Urinary bladder (tissue), 4 donors: ENCODE measurements around the gene SUPT4H1. TPM values are rescaled to one million over a fixed set of nuclear protein-coding genes. Genes with fewer than 3 reads are reported as not detected.

Source experiments
- DNase-seq: peaks from one replicate; pipeline ENCODE4 v3.0.0-alpha.2; 2015; ENCODE audit errors: extremely low spot score
- H3K27ac ChIP-seq: one replicate; pipeline ENCODE4 v1.5.1; 2013; ENCODE audit warnings: low read depth, mild to moderate bottlenecking, moderate library complexity
- H3K36me3 ChIP-seq: one replicate; pipeline ENCODE4 v1.6.1; 2013; ENCODE audit warnings: mild to moderate bottlenecking, moderate library complexity; ENCODE audit not compliant: insufficient read depth
- H3K4me1 ChIP-seq: one replicate; pipeline ENCODE4 v1.6.1; 2013; ENCODE audit warnings: mild to moderate bottlenecking, moderate library complexity; ENCODE audit not compliant: insufficient read depth
- H3K4me3 ChIP-seq: one replicate; pipeline ENCODE4 v1.5.1; 2013; ENCODE audit warnings: low read depth, low read length
- WGBS: extraction: QIAGEN DNeasy Blood & Tissue Kit; methylation state at CpG from one replicate; pipeline ENCODE4 v1.1.7; 2013; 5-methylcytosine and 5-hydroxymethylcytosine counted together
- polyA plus RNA-seq: library from polyadenylated mRNA; stranded (reverse); fragments of 200-250 nt; gene quantifications from one replicate; pipeline ENCODE4 v1.2.3, GENCODE V29; 2013
- total RNA-seq: library from RNA; depleted of rRNA; stranded (reverse); fragments of >200 nt; gene quantifications from one replicate; pipeline ENCODE4 v1.2.3, GENCODE V29; 2014
- donor health status: healthy with polysubstance abuse.
- donor health status: healthy.

Gene SUPT4H1
- total and polyA plus RNA-seq, 2 donors, result 41.9 to 98.3 TPM

GRCh38 chr17:58313815-58314705, 37.9 kb downstream of the SUPT4H1 start:
- no peak overlapping the region for H3K4me3 ChIP-seq
- 68% methylated on average over 7 of the region's 7 CpGs for WGBS
- no peak overlapping the region for H3K27ac ChIP-seq
- H3K4me1 ChIP-seq, result no peaks in the 10 kb centered on the region
- DNase-seq, result no peak
- no peaks in the 10 kb centered on the region for H3K36me3 ChIP-seq

- no peak overlapping the region for H3K27ac ChIP-seq
- H3K36me3 ChIP-seq, result no peaks in the 10 kb centered on the region
- 49% methylated on average over 1 of the region's 1 CpG for WGBS
- H3K4me1 ChIP-seq, result no peaks in the 10 kb centered on the region
- H3K4me3 ChIP-seq, result no peak overlapping the region
- no peak for DNase-seq
Observed at GRCh38 chr17:58312829-58313228, 39.2 kb downstream of the SUPT4H1 start.

GRCh38 chr17:58312021-58312630, 39.9 kb downstream of the SUPT4H1 start:
- Histone ChIP-seq H3K36me3 (no peaks in the 10 kb centered on the region), H3K27ac (no peak overlapping the region), H3K4me3 (no peak overlapping the region), H3K4me1 (no peaks in the 10 kb centered on the region)
- WGBS, result 89% methylated on average over 23 of the region's 23 CpGs
- no peak for DNase-seq

- WGBS, result 93% methylated on average over 9 of the region's 9 CpGs
- Histone ChIP-seq H3K4me3 (no peak overlapping the region), H3K27ac (no peak overlapping the region), H3K36me3 (no peaks in the 10 kb centered on the region), H3K4me1 (no peaks in the 10 kb centered on the region)
- DNase-seq, result no peak
Observed at GRCh38 chr17:58311429-58311894, 40.5 kb downstream of the SUPT4H1 start.

- WGBS, result 93% methylated on average over 23 of the region's 23 CpGs
Observed at GRCh38 chr17:58310511-58311428, 41.2 kb downstream of the SUPT4H1 start.

GRCh38 chr17:58309918-58310259, 42.1 kb downstream of the SUPT4H1 start:
- Histone ChIP-seq H3K36me3 (no peaks in the 10 kb centered on the region), H3K4me1 (no peaks in the 10 kb centered on the region), H3K4me3 (no peak overlapping the region), H3K27ac (no peak overlapping the region)
- 83% methylated on average over 5 of the region's 5 CpGs for WGBS
- DNase-seq, result no peak

More at GRCh38 chr17:58310511-58311428, 41.2 kb downstream of the SUPT4H1 start:
- Histone ChIP-seq H3K4me1 (no peaks in the 10 kb centered on the region), H3K27ac (no peak overlapping the region), H3K4me3 (no peak overlapping the region), H3K36me3 (no peaks in the 10 kb centered on the region)
- no peak for DNase-seq

GRCh38 chr17:58308985-58309917, 42.8 kb downstream of the SUPT4H1 start:
- Histone ChIP-seq H3K4me1 (no peaks in the 10 kb centered on the region), H3K27ac (no peak overlapping the region), H3K36me3 (no peaks in the 10 kb centered on the region), H3K4me3 (no peak overlapping the region)
- no peak for DNase-seq
- WGBS, result 84% methylated on average over 21 of the region's 21 CpGs

GRCh38 chr17:58308173-58308984, 43.6 kb downstream of the SUPT4H1 start:
- no peaks in the 10 kb centered on the region for H3K36me3 ChIP-seq
- no peaks in the 10 kb centered on the region for H3K4me1 ChIP-seq
- WGBS, result 77% methylated on average over 32 of the region's 32 CpGs
- H3K4me3 ChIP-seq, result no peak overlapping the region
- H3K27ac ChIP-seq, result no peak overlapping the region
- no peak for DNase-seq

- 88% methylated on average over 20 of the region's 20 CpGs for WGBS
- H3K4me3 ChIP-seq, result no peak overlapping the region
- no peak for DNase-seq
- no peaks in the 10 kb centered on the region for H3K4me1 ChIP-seq
- H3K36me3 ChIP-seq, result no peaks in the 10 kb centered on the region
- H3K27ac ChIP-seq, result no peak overlapping the region
Observed at GRCh38 chr17:58307468-58308172, 44.4 kb downstream of the SUPT4H1 start.

GRCh38 chr17:58306131-58306951, 45.7 kb downstream of the SUPT4H1 start:
- WGBS, result 91% methylated on average over 19 of the region's 19 CpGs
- H3K36me3 ChIP-seq, result no peaks in the 10 kb centered on the region

GRCh38 chr17:58305626-58306025, 46.4 kb downstream of the SUPT4H1 start:
- Histone ChIP-seq H3K4me3 (no peak overlapping the region), H3K27ac (no peak overlapping the region), H3K36me3 (no peaks in the 10 kb centered on the region), H3K4me1 (no peaks in the 10 kb centered on the region)
- WGBS, result 90% methylated on average over 8 of the region's 8 CpGs
- no peak for DNase-seq

More at GRCh38 chr17:58306131-58306951, 45.7 kb downstream of the SUPT4H1 start:
- Histone ChIP-seq H3K4me1 (no peaks in the 10 kb centered on the region), H3K27ac (no peak overlapping the region), H3K4me3 (no peak overlapping the region)
- DNase-seq, result no peak
